ENCODE data around the gene GTSE1. TPM values are rescaled to one million over a fixed set of nuclear protein-coding genes. Genes with fewer than 3 reads are reported as not detected.

Gene GTSE1, protein sequence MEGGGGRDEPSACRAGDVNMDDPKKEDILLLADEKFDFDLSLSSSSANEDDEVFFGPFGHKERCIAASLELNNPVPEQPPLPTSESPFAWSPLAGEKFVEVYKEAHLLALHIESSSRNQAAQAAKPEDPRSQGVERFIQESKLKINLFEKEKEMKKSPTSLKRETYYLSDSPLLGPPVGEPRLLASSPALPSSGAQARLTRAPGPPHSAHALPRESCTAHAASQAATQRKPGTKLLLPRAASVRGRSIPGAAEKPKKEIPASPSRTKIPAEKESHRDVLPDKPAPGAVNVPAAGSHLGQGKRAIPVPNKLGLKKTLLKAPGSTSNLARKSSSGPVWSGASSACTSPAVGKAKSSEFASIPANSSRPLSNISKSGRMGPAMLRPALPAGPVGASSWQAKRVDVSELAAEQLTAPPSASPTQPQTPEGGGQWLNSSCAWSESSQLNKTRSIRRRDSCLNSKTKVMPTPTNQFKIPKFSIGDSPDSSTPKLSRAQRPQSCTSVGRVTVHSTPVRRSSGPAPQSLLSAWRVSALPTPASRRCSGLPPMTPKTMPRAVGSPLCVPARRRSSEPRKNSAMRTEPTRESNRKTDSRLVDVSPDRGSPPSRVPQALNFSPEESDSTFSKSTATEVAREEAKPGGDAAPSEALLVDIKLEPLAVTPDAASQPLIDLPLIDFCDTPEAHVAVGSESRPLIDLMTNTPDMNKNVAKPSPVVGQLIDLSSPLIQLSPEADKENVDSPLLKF
- polyA plus RNA-seq (ENCODE audit: low read depth in 6 of 6), result under 1 TPM in 2 of 6 donors, not detected in 4; 0.10 to 0.11 TPM

GRCh38 chr22:46296257-46297150 lies at the start of gene GTSE1:
Gene GTSE1 (plus strand): TSS chr22:46296870. CDS start chr22:46297401, 531 bp downstream.
- peak within 1 kb of the TSS; percentile 88 to 97 (median 94) for H3K4me3 Mint-ChIP-seq
- H3K27me3 Mint-ChIP-seq, result peaks cover 4 to 9% (median 5%) of the 10 kb centered on the region in 3 donors
- peaks cover 0 to 7% of the 10 kb centered on the region in 2 donors for H3K36me3 Mint-ChIP-seq
- H3K27ac Mint-ChIP-seq, result peak within 1 kb of the TSS; percentile 96 to 99 (median 98)
- H3K4me1 Mint-ChIP-seq, result peaks cover 38 to 49% (median 46%) of the 10 kb centered on the region in 3 donors
- peak; percentile 97 to 98 for ATAC-seq (ENCODE audit: low read depth in 2 of 2)
- H3K9me3 Mint-ChIP-seq, result peaks cover 0 to 6% (median 3%) of the 10 kb centered on the region in 7 donors
- DNase-seq, result peak; percentile 94

DNA sequence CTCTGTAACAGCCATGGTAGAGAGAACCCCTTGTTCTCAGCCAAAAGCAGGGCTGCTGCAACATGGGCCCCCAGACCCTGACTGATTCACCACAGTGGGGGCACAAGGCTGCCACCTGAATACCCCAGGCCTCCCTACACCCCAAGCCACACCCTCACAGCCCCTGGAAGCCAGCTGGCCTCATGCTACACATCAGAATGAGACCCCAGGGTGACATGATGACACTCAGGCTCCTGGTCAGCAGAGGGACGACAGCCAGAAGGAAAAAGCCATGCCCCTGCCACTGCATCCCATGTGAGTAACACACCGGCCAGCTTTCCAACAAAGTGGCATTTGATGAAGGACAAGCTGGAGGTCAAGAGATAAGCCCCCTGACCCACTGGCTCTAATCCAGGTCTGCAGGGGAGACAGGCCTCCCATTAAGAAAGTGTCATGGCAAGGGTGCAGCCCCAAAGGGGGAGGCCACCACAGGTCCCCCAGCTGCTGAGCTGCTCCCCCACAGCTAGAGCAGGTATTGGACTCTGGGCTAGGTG lies 49.2 kb upstream of the GTSE1 start:
- no peaks in the 10 kb centered on the region for H3K9me3 Mint-ChIP-seq
- H3K4me1 Mint-ChIP-seq, result peaks cover 22 to 31% (median 27%) of the 10 kb centered on the region in 3 donors
- DNase-seq (no peak), ATAC-seq (ENCODE audit: low read depth in 2 of 2) (no peak)
- H3K27ac Mint-ChIP-seq, result peak overlapping the region in 1 of 6 donors; percentile 71
- peaks cover 0 to 6% of the 10 kb centered on the region in 2 donors for H3K36me3 Mint-ChIP-seq
- H3K27me3 Mint-ChIP-seq, result no peaks in the 10 kb centered on the region
- peak overlapping the region in 4 of 8 donors; percentile 2 to 81 (median 55) for H3K4me3 Mint-ChIP-seq

DNA sequence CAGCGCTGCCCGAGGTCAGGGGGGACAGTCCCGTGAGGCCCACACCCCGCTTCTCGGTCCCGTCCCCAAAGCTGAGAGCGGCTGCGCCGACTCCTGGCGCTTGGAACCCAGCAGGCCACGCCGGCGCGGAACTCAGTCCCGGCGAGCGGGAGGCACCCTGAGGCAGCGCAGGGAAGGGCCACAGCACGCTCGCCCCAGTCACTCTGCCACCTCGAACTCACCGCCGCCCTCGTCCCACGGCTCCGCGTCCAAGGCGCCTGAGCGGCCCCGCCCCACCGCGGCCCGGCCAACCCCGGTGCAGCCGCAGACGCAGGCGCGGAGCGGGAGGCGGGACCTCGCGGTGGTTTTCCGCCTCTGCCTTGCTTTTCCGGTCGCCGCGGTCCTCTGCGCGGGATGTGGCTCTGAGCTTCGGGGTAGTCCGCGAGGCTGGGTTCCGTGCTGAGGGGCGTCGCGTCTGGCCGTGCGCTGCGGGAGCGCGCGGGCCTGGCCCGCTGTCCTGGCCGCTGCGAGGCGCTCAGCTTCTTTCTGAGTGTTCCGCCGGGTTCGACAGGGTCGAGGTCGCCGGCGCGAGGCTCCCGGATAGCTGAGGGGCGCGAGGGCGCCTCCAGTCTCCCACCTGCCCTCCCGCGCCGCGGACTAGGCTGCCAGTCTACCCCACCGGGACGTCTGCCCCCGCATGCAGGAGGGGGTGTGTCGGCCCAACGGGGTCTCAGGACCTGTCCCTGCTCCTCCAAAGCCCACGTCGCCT lies 46.5 kb upstream of the GTSE1 start, which contains the start of gene CDPF1:
Gene CDPF1 (minus strand): TSS at position 259 of the 748 bp plus-strand sequence. CDS start 2,009 bp downstream, outside the sequence.
- H3K4me3 Mint-ChIP-seq, result peak within 1 kb of the TSS; percentile 81 to 94 (median 88)
- no peaks in the 10 kb centered on the region for H3K27me3 Mint-ChIP-seq
- peak within 1 kb of the TSS in 3 of 6 donors; percentile 82 to 86 (median 86) for H3K27ac Mint-ChIP-seq
- peaks cover 23 to 26% (median 25%) of the 10 kb centered on the region in 3 donors for H3K4me1 Mint-ChIP-seq
- no peaks in the 10 kb centered on the region for H3K9me3 Mint-ChIP-seq
- H3K36me3 Mint-ChIP-seq, result no peaks in the 10 kb centered on the region
- DNase-seq (peak; percentile 93), ATAC-seq (ENCODE audit: low read depth in 2 of 2) (peak; percentile 92 to 93)

- Mint-ChIP-seq H3K9me3 (no peaks in the 10 kb centered on the region), H3K27me3 (no peaks in the 10 kb centered on the region), H3K4me3 (peak overlapping the region; percentile 81 to 94 (median 88)), H3K36me3 (no peaks in the 10 kb centered on the region), H3K27ac (peak overlapping the region in 3 of 6 donors; percentile 82 to 86 (median 86)), H3K4me1 (peaks cover 23 to 26% (median 25%) of the 10 kb centered on the region in 3 donors)
- DNase-seq (no peak), ATAC-seq (ENCODE audit: low read depth in 2 of 2) (no peak)
Measured at GRCh38 chr22:46250783-46251125, 45.9 kb upstream of the GTSE1 start.

DNA sequence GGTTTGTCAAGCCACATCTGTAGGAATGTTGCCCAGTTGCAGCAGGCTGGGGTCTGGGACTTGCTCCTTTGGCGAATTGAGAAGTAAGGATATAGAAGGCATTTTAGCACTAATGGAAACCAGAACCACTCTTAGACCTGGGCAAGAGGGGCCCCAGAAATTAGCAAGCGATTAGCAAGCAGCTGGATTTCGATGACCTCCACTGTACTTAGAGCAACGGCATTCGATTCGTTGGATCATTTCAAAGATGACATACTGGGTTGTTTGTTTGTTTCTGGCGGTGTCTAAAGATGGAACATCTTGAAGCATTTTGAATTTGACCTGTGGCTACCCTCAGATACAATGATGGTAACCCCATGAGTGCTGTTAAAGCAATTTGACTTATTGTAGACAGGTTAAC lies 45.4 kb upstream of the GTSE1 start:
- Mint-ChIP-seq H3K4me1 (peaks cover 23 to 24% (median 24%) of the 10 kb centered on the region in 3 donors), H3K27me3 (no peaks in the 10 kb centered on the region), H3K36me3 (no peaks in the 10 kb centered on the region), H3K9me3 (no peaks in the 10 kb centered on the region), H3K4me3 (peak overlapping the region; percentile 81 to 94 (median 88)), H3K27ac (peak overlapping the region in 4 of 6 donors; percentile 39 to 86 (median 63))
- no peak for DNase-seq
- no peak for ATAC-seq (ENCODE audit: low read depth in 2 of 2)

DNA sequence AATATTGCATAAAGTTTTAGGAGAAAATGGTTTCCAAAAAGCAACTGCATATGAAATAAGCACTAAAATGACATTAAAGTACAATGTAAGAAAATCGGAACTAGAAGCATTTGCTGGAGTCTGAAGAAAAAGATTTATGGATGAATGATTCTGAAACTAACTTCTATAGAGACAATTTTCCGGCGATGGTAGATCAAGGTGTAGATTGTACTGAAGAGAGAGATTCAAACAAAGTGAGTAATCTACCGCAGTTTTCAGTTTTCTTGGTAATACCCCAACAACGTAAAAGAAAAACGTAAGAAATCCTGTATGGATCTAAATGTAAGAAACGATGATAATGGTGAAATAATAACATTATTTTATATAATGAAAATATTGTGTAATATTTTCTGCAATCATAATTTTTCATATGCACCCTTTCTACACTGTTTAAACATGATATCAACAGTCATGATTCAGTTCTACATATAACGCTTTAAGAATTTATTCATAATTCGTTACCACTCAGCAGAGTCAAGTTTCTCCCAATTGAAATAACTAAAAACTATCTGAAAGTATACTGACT lies 44.8 kb upstream of the GTSE1 start:
- Mint-ChIP-seq H3K9me3 (peaks cover 0 to 1% (median 0%) of the 10 kb centered on the region in 7 donors), H3K27ac (peak overlapping the region in 1 of 6 donors; percentile 44), H3K4me3 (peak overlapping the region in 7 of 8 donors; percentile 51 to 91 (median 83)), H3K36me3 (no peaks in the 10 kb centered on the region), H3K27me3 (no peaks in the 10 kb centered on the region), H3K4me1 (peaks cover 20 to 23% (median 23%) of the 10 kb centered on the region in 3 donors)
- ATAC-seq (ENCODE audit: low read depth in 2 of 2) (no peak), DNase-seq (no peak)

- Mint-ChIP-seq H3K9me3 (peaks cover 0 to 1% (median 0%) of the 10 kb centered on the region in 7 donors), H3K27ac (no peak overlapping the region), H3K4me3 (peak overlapping the region in 1 of 8 donors; percentile 10), H3K36me3 (no peaks in the 10 kb centered on the region), H3K27me3 (peaks cover 25 to 38% (median 26%) of the 10 kb centered on the region in 3 donors), H3K4me1 (peaks cover 3 to 7% (median 5%) of the 10 kb centered on the region in 3 donors)
- no peak for ATAC-seq (ENCODE audit: low read depth in 2 of 2)
- DNase-seq, result no peak
Measured at GRCh38 chr22:46256358-46256958, 40.2 kb upstream of the GTSE1 start.

GRCh38 chr22:46259374-46259773 lies 37.3 kb upstream of the GTSE1 start:
- DNase-seq (no peak), ATAC-seq (ENCODE audit: low read depth in 2 of 2) (no peak)
- no peak overlapping the region for H3K4me3 Mint-ChIP-seq
- H3K4me1 Mint-ChIP-seq, result peaks cover 0 to 14% (median 6%) of the 10 kb centered on the region in 3 donors
- peaks cover 0 to 5% (median 0%) of the 10 kb centered on the region in 7 donors for H3K9me3 Mint-ChIP-seq
- H3K27me3 Mint-ChIP-seq, result peaks cover 44 to 62% (median 45%) of the 10 kb centered on the region in 3 donors
- peak overlapping the region in 1 of 6 donors; percentile 13 for H3K27ac Mint-ChIP-seq
- H3K36me3 Mint-ChIP-seq, result no peaks in the 10 kb centered on the region

DNA sequence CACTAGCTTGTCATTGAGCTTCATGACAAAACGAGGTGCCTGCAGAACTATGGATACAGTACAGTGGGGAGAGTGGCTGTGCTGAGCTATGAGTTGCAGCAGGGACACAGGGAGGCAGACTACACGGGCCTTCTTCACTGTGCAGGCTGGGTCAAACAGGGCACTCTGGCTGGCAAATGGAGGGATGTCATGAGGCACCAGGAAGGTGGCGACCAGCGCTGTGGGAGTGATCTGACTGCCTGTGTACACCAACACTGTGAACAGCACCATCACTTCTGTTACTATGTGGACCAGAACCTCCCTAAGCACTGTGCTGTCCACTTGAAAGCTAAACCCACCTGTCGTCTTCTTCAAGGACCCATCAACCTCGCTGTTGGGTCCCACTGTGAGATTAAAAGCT lies 36.6 kb upstream of the GTSE1 start:
- Mint-ChIP-seq H3K36me3 (no peaks in the 10 kb centered on the region), H3K27ac (no peak overlapping the region), H3K9me3 (peaks cover 0 to 5% (median 0%) of the 10 kb centered on the region in 7 donors), H3K4me3 (no peak overlapping the region), H3K27me3 (peaks cover 45 to 68% (median 46%) of the 10 kb centered on the region in 3 donors), H3K4me1 (peaks cover 0 to 13% (median 6%) of the 10 kb centered on the region in 3 donors)
- DNase-seq, result no peak
- ATAC-seq (ENCODE audit: low read depth in 2 of 2), result no peak

- peak overlapping the region in 2 of 6 donors; percentile 49 to 51 for H3K27ac Mint-ChIP-seq
- ATAC-seq (ENCODE audit: low read depth in 2 of 2), result peak; percentile 34 to 52
- no peak for DNase-seq
- H3K36me3 Mint-ChIP-seq, result peaks cover 0 to 5% of the 10 kb centered on the region in 2 donors
- peaks cover 46 to 86% (median 60%) of the 10 kb centered on the region in 3 donors for H3K27me3 Mint-ChIP-seq
- peaks cover 5 to 21% (median 12%) of the 10 kb centered on the region in 3 donors for H3K4me1 Mint-ChIP-seq
- peak overlapping the region in 3 of 8 donors; percentile 30 to 33 (median 31) for H3K4me3 Mint-ChIP-seq
- H3K9me3 Mint-ChIP-seq, result peaks cover 0 to 11% (median 4%) of the 10 kb centered on the region in 7 donors
Measured at GRCh38 chr22:46262449-46263215, 34.0 kb upstream of the GTSE1 start.
